ENCODE measurements around the gene SLC30A4.
"Not testable (repeated sequence)": the region's sequence is repeated elsewhere in the genome, so short reads cannot be mapped to it uniquely, and the experiment has no call there.

SLC30A4 gene

GRCh38 chr15:45522328-45523165 is at the start of gene SLC30A4:
Gene SLC30A4 (minus strand): TSS chr15:45522755. CDS start chr15:45522354, 401 bp downstream.
- DNase-seq (ENCODE audit: low read depth): peak; percentile 44

GRCh38 chr15:45555934-45556608 is 33.5 kb upstream of the SLC30A4 start:
- no peak for DNase-seq (ENCODE audit: low read depth)

- no peak for DNase-seq (ENCODE audit: low read depth)
These were observed 29.1 kb upstream of the SLC30A4 start for GRCh38 chr15:45551676-45552075.

- no peak for DNase-seq (ENCODE audit: low read depth)
These were observed 27.9 kb upstream of the SLC30A4 start for GRCh38 chr15:45550436-45550835.

- DNase-seq (ENCODE audit: low read depth): no peak
These were observed 27.1 kb upstream of the SLC30A4 start for GRCh38 chr15:45549541-45550220.

GRCh38 chr15:45548753-45549520 is 26.4 kb upstream of the SLC30A4 start:
- no peak for DNase-seq (ENCODE audit: low read depth)

GRCh38 chr15:45546789-45547188 is 24.2 kb upstream of the SLC30A4 start:
- DNase-seq (ENCODE audit: low read depth): no peak

- no peak for DNase-seq (ENCODE audit: low read depth)
These were observed 21.9 kb upstream of the SLC30A4 start for GRCh38 chr15:45544266-45545023.

GRCh38 chr15:45543051-45543450 is 20.5 kb upstream of the SLC30A4 start:
- DNase-seq (ENCODE audit: low read depth): no peak

- DNase-seq (ENCODE audit: low read depth): no peak
These were observed 18.0 kb upstream of the SLC30A4 start for GRCh38 chr15:45540531-45540930.

GRCh38 chr15:45539680-45540079 is 17.1 kb upstream of the SLC30A4 start:
- DNase-seq (ENCODE audit: low read depth): no peak

GRCh38 chr15:45536934-45537333 is 14.4 kb upstream of the SLC30A4 start:
- DNase-seq (ENCODE audit: low read depth): no peak

GRCh38 chr15:45535486-45536042 is 13.0 kb upstream of the SLC30A4 start:
- DNase-seq (ENCODE audit: low read depth): no peak

- DNase-seq (ENCODE audit: low read depth): no peak
These were observed 12.3 kb upstream of the SLC30A4 start for GRCh38 chr15:45534821-45535220.

- DNase-seq (ENCODE audit: low read depth): not testable (repeated sequence)
These were observed 10.3 kb upstream of the SLC30A4 start for GRCh38 chr15:45532892-45533291.

GRCh38 chr15:45529613-45530012 is 7.1 kb upstream of the SLC30A4 start:
- no peak for DNase-seq (ENCODE audit: low read depth)

- no peak for DNase-seq (ENCODE audit: low read depth)
These were observed 4.5 kb upstream of the SLC30A4 start for GRCh38 chr15:45527086-45527485.

GRCh38 chr15:45523166-45523460 is 558 bp upstream of the SLC30A4 start:
- no peak for DNase-seq (ENCODE audit: low read depth)

- no peak for DNase-seq (ENCODE audit: low read depth)
These were observed 793 bp downstream of the SLC30A4 start for GRCh38 chr15:45521596-45522327.

- DNase-seq (ENCODE audit: low read depth): no peak
These were observed 11.7 kb downstream of the SLC30A4 start for GRCh38 chr15:45510758-45511280.

Data from activated T-cell treated with anti-CD3 and anti-CD28 coated beads for 1 hour (primary cell).